Motor neuron (in vitro differentiated cells): ENCODE measurements around the gene MYOG. TPM values are rescaled to one million over a fixed set of nuclear protein-coding genes. Genes with fewer than 3 reads are reported as not detected.

Experiments
- ATAC-seq, 8 experiments: fragments of 200-7000 bp; cut with Tn5 transposase; replicated peaks in 6 of 8; 2 replicates each; pipeline ENCODE4 v1.8.0; 2021; ENCODE audit warnings: mild to moderate bottlenecking in 8 of 8, moderate library complexity in 8 of 8
- H3K27ac ChIP-seq, 2 donors: fragments of 250-450 bp; sonication (Bioruptor Pico); 2 replicates each; pipeline ENCODE4 v1.9.0; 2021; ENCODE audit warnings: antibody characterized with exemption in 2 of 2, mild to moderate bottlenecking in 2 of 2, moderate library complexity in 1 of 2
- H3K4me1 ChIP-seq, 2 donors: fragments of 250-450 bp; sonication (Bioruptor Pico); replicated peaks in 1 of 2; 2 replicates each; pipeline ENCODE4 v1.6.1; 2021; ENCODE audit warnings: antibody characterized with exemption in 2 of 2, mild to moderate bottlenecking in 2 of 2, moderate library complexity in 1 of 2
- H3K4me3 ChIP-seq, 5 donors: fragments of 250-450 bp; sonication (Bioruptor Pico); 2 replicates each; pipeline ENCODE4 v1.9.0; 2021; ENCODE audit warnings: antibody characterized with exemption in 5 of 5, mild to moderate bottlenecking in 5 of 5, moderate library complexity in 4 of 5
- WGBS, 10 experiments: fragments of 450-650 bp; shearing (Covaris generic); methylation state at CpG; one replicate each; pipeline ENCODE4 v1.0.0; 2022; 5-methylcytosine and 5-hydroxymethylcytosine counted together
- in situ Hi-C, 9 experiments: fragments of 400-800 bp; cut with MboI; loops; one replicate each; pipeline ENCODE4 v1.15.0; 2021; ENCODE audit warnings: low sequenced_read_pairs in 9 of 9, low pct_unique_long_range_greater_than_20kb in 2 of 9; ENCODE audit not compliant: unreplicated experiment in 9 of 9
- total RNA-seq, 8 experiments: library from RNA; unstranded; fragments of 300-600 nt; gene quantifications; 2 replicates each; pipeline versions ENCODE4 v1.2.3 to v1.2.4, GENCODE V29; 2022

MYOG gene
- total RNA-seq, 8 experiments from 2014 or later = 0.14 to 0.71 (median 0.22) TPM; not detected in 2

DNA sequence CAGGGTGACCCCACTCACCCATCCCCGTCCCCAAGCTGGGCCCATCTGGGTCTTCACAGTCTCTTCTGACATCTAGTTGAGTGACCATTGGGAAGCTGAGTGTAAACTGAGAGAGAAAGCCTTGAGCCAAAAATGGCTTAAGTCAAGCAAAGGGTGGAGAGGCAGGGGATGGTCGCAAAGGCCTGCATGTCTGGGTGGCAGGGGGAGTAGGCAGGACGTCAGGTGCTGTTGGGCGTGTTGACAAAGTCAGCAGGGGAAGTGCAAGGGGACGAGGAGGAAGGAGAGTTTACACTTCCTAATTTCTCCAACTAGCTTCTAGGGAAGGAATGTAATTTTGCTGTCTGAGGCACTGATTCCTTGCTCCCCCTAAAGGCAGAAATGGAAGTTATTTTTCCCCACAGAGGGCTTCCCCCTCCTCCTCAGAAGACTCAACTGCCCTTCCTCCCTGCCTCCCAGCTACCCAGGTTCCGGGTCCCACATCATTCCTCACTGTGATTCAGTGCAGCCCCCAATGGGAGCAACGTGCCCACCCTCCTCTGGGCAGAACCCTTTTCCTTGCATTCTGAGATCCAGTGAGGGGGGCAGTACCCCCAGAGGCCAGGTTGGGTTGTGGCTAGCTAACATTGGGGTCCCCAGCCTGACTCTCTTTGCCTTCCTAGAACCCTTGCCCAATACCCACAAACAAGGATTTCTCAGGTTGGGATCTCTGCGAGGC lies 40.5 kb upstream of the MYOG start:
- in situ Hi-C loops = loop anchor here in 1 of 9 experiments (10.0 kb wide), 1 partner anchor 88 kb away; no protein-coding TSS in a partner anchor
- no peak overlapping the region for H3K27ac ChIP-seq
- H3K4me3 ChIP-seq = no peak overlapping the region
- H3K4me1 ChIP-seq = peaks cover 19 to 23% of the 10 kb centered on the region in 2 donors
- WGBS, 10 experiments = 14 to 100% (median 59%) methylated on average over 1 to 8 of the region's 8 CpGs; no CpG with 5 or more reads in 1 of the 10 experiments
- ATAC-seq = no peak

- WGBS, 10 experiments = 25 to 83% (median 55%) methylated on average over 1 to 5 of the region's 5 CpGs; no CpG with 5 or more reads in 2 of the 10 experiments
- in situ Hi-C loops = loop anchor here in 2 of 9 experiments (10.0 to 25.0 kb wide), 2 partner anchors 88 to 90 kb away; no protein-coding TSS in a partner anchor
- no peak for ATAC-seq
- Histone ChIP-seq H3K4me3 (no peak overlapping the region), H3K4me1 (peaks cover 16 to 20% of the 10 kb centered on the region in 2 donors), H3K27ac (no peak overlapping the region)
These were observed 38.9 kb upstream of the MYOG start for GRCh38 chr1:203124546-203125317.

GRCh38 chr1:203124011-203124410 lies 38.2 kb upstream of the MYOG start:
- 0 to 100% (median 61%) methylated on average over 1 to 5 of the region's 5 CpGs; no CpG with 5 or more reads in 1 of the 10 experiments for WGBS, 10 experiments
- Histone ChIP-seq H3K4me3 (no peak overlapping the region), H3K27ac (no peak overlapping the region), H3K4me1 (peaks cover 16 to 20% of the 10 kb centered on the region in 2 donors)
- in situ Hi-C loops = loop anchor here in 2 of 9 experiments (10.0 to 25.0 kb wide), 2 partner anchors 88 to 91 kb away; no protein-coding TSS in a partner anchor
- no peak for ATAC-seq

DNA sequence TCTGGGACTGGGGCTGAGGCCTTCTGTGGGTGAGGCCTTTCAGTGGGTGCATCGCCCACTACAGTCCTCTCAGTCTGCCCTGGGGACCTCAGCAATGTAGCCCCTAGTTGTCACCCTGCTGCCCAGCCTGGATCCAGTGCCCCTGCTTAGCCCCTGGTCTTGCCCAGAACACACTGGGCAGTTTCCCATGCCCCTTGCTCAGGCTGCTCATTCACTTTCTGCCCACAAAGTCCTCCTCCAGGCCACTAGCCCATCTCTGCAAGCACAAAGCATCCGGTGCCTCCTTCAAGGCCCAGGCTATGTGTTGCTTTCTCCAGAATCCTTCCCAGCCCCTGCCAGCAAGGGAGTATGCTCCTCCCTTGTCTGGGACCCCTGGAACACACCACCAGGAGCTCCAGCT lies 36.3 kb upstream of the MYOG start:
- Histone ChIP-seq H3K4me3 (no peak overlapping the region), H3K4me1 (peaks cover 8% of the 10 kb centered on the region in 2 donors), H3K27ac (no peak overlapping the region)
- WGBS, 10 experiments = 60 to 90% (median 76%) methylated on average over 1 to 2 of the region's 2 CpGs; no CpG with 5 or more reads in 4 of the 10 experiments
- in situ Hi-C loops = loop anchor here in 2 of 9 experiments (10.0 to 25.0 kb wide), 2 partner anchors 90 to 93 kb away; no protein-coding TSS in a partner anchor
- ATAC-seq = no peak

GRCh38 chr1:203121186-203122015 lies 35.6 kb upstream of the MYOG start:
- no peak for ATAC-seq
- in situ Hi-C loops = loop anchor here in 2 of 9 experiments (10.0 to 25.0 kb wide), 2 partner anchors 91 to 93 kb away; no protein-coding TSS in a partner anchor
- H3K27ac ChIP-seq = no peak overlapping the region
- H3K4me3 ChIP-seq = no peak overlapping the region
- H3K4me1 ChIP-seq = peaks cover 0 to under 1% of the 10 kb centered on the region in 2 donors
- WGBS, 10 experiments = 51 to 100% (median 75%) methylated on average over 1 to 11 of the region's 11 CpGs; no CpG with 5 or more reads in 1 of the 10 experiments

GRCh38 chr1:203120325-203121153 lies 34.7 kb upstream of the MYOG start:
- Histone ChIP-seq H3K4me1 (no peaks in the 10 kb centered on the region), H3K4me3 (no peak overlapping the region), H3K27ac (no peak overlapping the region)
- 0 to 100% (median 75%) methylated on average over 1 to 6 of the region's 7 CpGs; no CpG with 5 or more reads in 3 of the 10 experiments for WGBS, 10 experiments
- peak in 1 of 8 experiments; percentile 54 for ATAC-seq
- in situ Hi-C loops = loop anchor here in 2 of 9 experiments (10.0 to 25.0 kb wide), 2 partner anchors 92 to 94 kb away; no protein-coding TSS in a partner anchor

GRCh38 chr1:203117611-203118575 lies 32.1 kb upstream of the MYOG start:
- no peak overlapping the region for H3K27ac ChIP-seq
- H3K4me1 ChIP-seq = no peaks in the 10 kb centered on the region
- 5 to 75% (median 38%) methylated on average over 4 to 22 of the region's 35 CpGs; no CpG with 5 or more reads in 1 of the 10 experiments for WGBS, 10 experiments
- in situ Hi-C loops = loop anchor here in 2 of 9 experiments (10.0 to 25.0 kb wide), 2 partner anchors 94 to 97 kb away; no protein-coding TSS in a partner anchor
- ATAC-seq = peak; percentile 96 to 99 (median 98)
- H3K4me3 ChIP-seq = no peak overlapping the region

GRCh38 chr1:203116091-203116820 lies 30.4 kb upstream of the MYOG start:
- in situ Hi-C loops = loop anchor here in 2 of 9 experiments (10.0 to 25.0 kb wide), 2 partner anchors 96 to 99 kb away; no protein-coding TSS in a partner anchor
- peak in 1 of 8 experiments; percentile 20 for ATAC-seq
- WGBS, 10 experiments = 0 to 70% (median 57%) methylated on average over 1 to 4 of the region's 10 CpGs; no CpG with 5 or more reads in 3 of the 10 experiments
- H3K4me1 ChIP-seq = no peaks in the 10 kb centered on the region
- H3K27ac ChIP-seq = no peak overlapping the region
- H3K4me3 ChIP-seq = no peak overlapping the region

DNA sequence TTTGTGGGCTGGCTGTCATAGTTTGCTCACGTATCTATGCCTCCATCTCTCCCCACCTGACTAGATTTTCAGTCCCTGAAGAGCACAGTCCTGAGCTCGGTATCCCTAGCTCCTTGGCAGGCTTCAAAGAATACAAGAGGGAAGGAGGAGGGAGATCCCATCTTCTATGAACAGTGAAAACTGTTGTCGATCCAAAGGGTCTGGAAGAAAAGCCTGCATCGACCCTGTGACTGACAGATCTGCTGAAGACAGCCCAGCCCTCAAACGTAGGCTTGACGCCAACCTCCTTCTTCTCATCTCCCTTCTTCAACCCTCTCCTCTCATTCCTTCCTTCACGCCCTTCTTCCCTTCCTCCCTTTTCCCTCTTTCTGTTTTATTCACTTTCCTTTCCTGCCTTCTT lies 28.4 kb upstream of the MYOG start:
- Histone ChIP-seq H3K4me1 (no peaks in the 10 kb centered on the region), H3K4me3 (no peak overlapping the region), H3K27ac (no peak overlapping the region)
- 43 to 71% (median 54%) methylated on average over 2 to 7 of the region's 7 CpGs for WGBS, 10 experiments
- no peak for ATAC-seq
- in situ Hi-C loops = loop anchor here in 2 of 9 experiments (10.0 to 25.0 kb wide), 2 partner anchors 98 to 101 kb away; no protein-coding TSS in a partner anchor

DNA sequence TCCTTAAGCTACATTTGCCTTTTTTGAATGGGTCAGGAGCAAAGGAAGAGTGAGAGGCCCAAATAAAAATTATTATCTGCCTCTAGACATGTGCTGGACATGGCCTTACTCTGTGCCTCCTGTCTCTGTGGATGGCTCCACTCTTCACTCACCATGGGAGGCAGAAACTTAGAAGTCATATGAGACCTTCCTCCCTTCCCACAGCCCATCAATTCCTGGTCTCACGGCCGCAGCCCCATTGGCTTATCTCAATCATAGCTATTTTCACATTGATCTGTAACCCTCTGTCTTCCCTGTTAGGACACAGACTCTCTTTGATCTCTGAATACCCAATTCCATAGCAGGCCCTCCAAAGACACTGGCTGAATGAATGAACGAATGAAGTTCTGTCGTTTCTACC lies 27.5 kb upstream of the MYOG start:
- no peak for ATAC-seq
- Histone ChIP-seq H3K4me3 (no peak overlapping the region), H3K27ac (no peak overlapping the region), H3K4me1 (no peaks in the 10 kb centered on the region)
- 27 to 92% (median 78%) methylated on average over 2 to 4 of the region's 4 CpGs; no CpG with 5 or more reads in 1 of the 10 experiments for WGBS, 10 experiments
- in situ Hi-C loops = loop anchor here in 2 of 9 experiments (10.0 to 25.0 kb wide), 2 partner anchors 99 to 101 kb away; no protein-coding TSS in a partner anchor
